Astrocyte (in vitro differentiated cells and primary cell): Measurements from ENCODE around the gene MRAP. TPM values are rescaled to one million over a fixed set of nuclear protein-coding genes. Genes with fewer than 3 reads are reported as not detected.

ENCODE experiments used
- DNase-seq: peaks from one replicate; pipeline ENCODE4 v3.0.0-alpha.2; 2010; ENCODE audit warnings: low read depth
- FAIRE-seq: peaks from 2 replicates; lab custom pipeline; 2011; peaks lifted over from hg19 to GRCh38; lab: Jason Lieb, UNC
- H2AFZ ChIP-seq: 2 replicates; pipeline ENCODE4 v1.6.0; 2012; ENCODE audit warnings: low read depth, low read length, inconsistent platforms
- H3K27ac ChIP-seq: 2 replicates; pipeline ENCODE4 v1.5.1; 2011; ENCODE audit warnings: low read depth, low read length, inconsistent platforms
- H3K27me3 ChIP-seq: 2 replicates; pipeline ENCODE4 v1.6.0; 2011; ENCODE audit warnings: low read length, inconsistent platforms; ENCODE audit not compliant: insufficient read depth
- H3K36me3 ChIP-seq: 2 replicates; pipeline ENCODE4 v1.5.1; 2011; ENCODE audit warnings: low read length, inconsistent platforms; ENCODE audit not compliant: insufficient read depth
- H3K4me1 ChIP-seq: 2 replicates; pipeline ENCODE4 v1.5.1; 2011; ENCODE audit warnings: low read length, inconsistent platforms; ENCODE audit not compliant: insufficient read depth
- H3K4me2 ChIP-seq: 2 replicates; pipeline ENCODE4 v1.6.0; 2012; ENCODE audit warnings: low read length, inconsistent platforms
- H3K4me3 ChIP-seq: 2 replicates; pipeline ENCODE4 v1.5.1; 2011; ENCODE audit warnings: low read depth, mild to moderate bottlenecking, low read length, inconsistent platforms; ENCODE audit not compliant: insufficient read depth
- H3K79me2 ChIP-seq: 2 replicates; pipeline ENCODE4 v1.6.0; 2012; ENCODE audit warnings: mild to moderate bottlenecking, low read length, inconsistent platforms; ENCODE audit not compliant: insufficient read depth
- H3K9ac ChIP-seq: 2 replicates; pipeline ENCODE4 v1.6.0; 2012; ENCODE audit warnings: mild to moderate bottlenecking, low read length, inconsistent platforms
- H3K9me3 ChIP-seq: 2 replicates; pipeline ENCODE4 v1.5.1; 2012; ENCODE audit warnings: low read depth, mild to moderate bottlenecking, low read length, inconsistent platforms; ENCODE audit not compliant: insufficient read depth
- H4K20me1 ChIP-seq: 2 replicates; pipeline ENCODE4 v1.6.0; 2012; ENCODE audit warnings: low read length, inconsistent platforms; ENCODE audit not compliant: insufficient read depth
- H3K27ac Mint-ChIP-seq: one replicate; pipeline ENCODE4 v1.8.0; 2021; ENCODE audit warnings: mild to moderate bottlenecking, mixed read lengths; ENCODE audit not compliant: unreplicated experiment
- H3K27me3 Mint-ChIP-seq: one replicate; pipeline ENCODE4 v1.8.0; 2021; ENCODE audit warnings: low read depth, mixed read lengths; ENCODE audit not compliant: unreplicated experiment
- H3K36me3 Mint-ChIP-seq: one replicate; pipeline ENCODE4 v1.8.0; 2021; ENCODE audit warnings: low read depth, mixed read lengths; ENCODE audit not compliant: unreplicated experiment
- H3K4me1 Mint-ChIP-seq: one replicate; pipeline ENCODE4 v1.8.0; 2021; ENCODE audit warnings: low read depth, mixed read lengths; ENCODE audit not compliant: unreplicated experiment
- H3K4me3 Mint-ChIP-seq: one replicate; pipeline ENCODE4 v1.8.0; 2021; ENCODE audit warnings: mild to moderate bottlenecking, moderate library complexity, mixed read lengths; ENCODE audit not compliant: unreplicated experiment
- H3K9me3 Mint-ChIP-seq: one replicate; pipeline ENCODE4 v1.8.0; 2021; ENCODE audit warnings: mild to moderate bottlenecking, mixed read lengths; ENCODE audit not compliant: unreplicated experiment
- CTCF ChIP-seq: IDR thresholded peaks from 2 replicates; pipeline ENCODE4 v1.5.1; 2011; ENCODE audit warnings: low read depth, mild to moderate bottlenecking, inconsistent platforms, low read length, moderate library complexity; ENCODE audit not compliant: insufficient read depth
- EZH2 ChIP-seq: IDR thresholded peaks from 2 replicates; pipeline ENCODE4 v1.6.1; 2012; ENCODE audit warnings: mild to moderate bottlenecking, low read length, inconsistent platforms; ENCODE audit not compliant: insufficient read depth
- total RNA-seq: library from RNA; stranded (reverse); gene quantifications from 2 replicates; pipeline ENCODE4 v1.2.1, GENCODE V29; 2021

The MRAP gene
- total RNA-seq, 1 donor from 2014 or later = not detected

GRCh38 chr21:32253215-32253641, 45.4 kb upstream of the MRAP start:
- H2AFZ ChIP-seq = no peak overlapping the region
- Mint-ChIP-seq H3K27ac (no peak overlapping the region), H3K9me3 (peaks cover 9% of the 10 kb centered on the region), H3K4me1 (peaks cover 5% of the 10 kb centered on the region), H3K4me3 (no peak overlapping the region), H3K36me3 (no peaks in the 10 kb centered on the region), H3K27me3 (peaks cover 17% of the 10 kb centered on the region)
- TF ChIP-seq CTCF (no peak), EZH2 (no peak)
- no peaks in the 10 kb centered on the region for H4K20me1 ChIP-seq
- H3K9me3 ChIP-seq = no peaks in the 10 kb centered on the region
- no peak overlapping the region for H3K4me3 ChIP-seq
- no peak overlapping the region for H3K27ac ChIP-seq
- no peak overlapping the region for H3K4me2 ChIP-seq
- peaks cover 26% of the 10 kb centered on the region for H3K4me1 ChIP-seq
- DNase-seq (peak; percentile 64), FAIRE-seq (no peak)
- no peaks in the 10 kb centered on the region for H3K36me3 ChIP-seq
- H3K9ac ChIP-seq = no peak overlapping the region
- H3K79me2 ChIP-seq = no peaks in the 10 kb centered on the region
- H3K27me3 ChIP-seq = peaks cover 3% of the 10 kb centered on the region

- no peaks in the 10 kb centered on the region for H3K79me2 ChIP-seq
- no peak overlapping the region for H3K27ac ChIP-seq
- H3K4me3 ChIP-seq = no peak overlapping the region
- DNase-seq (no peak), FAIRE-seq (no peak)
- TF ChIP-seq CTCF = no peak
- Mint-ChIP-seq H3K4me3 (no peak overlapping the region), H3K4me1 (peaks cover 5% of the 10 kb centered on the region), H3K36me3 (no peaks in the 10 kb centered on the region), H3K27ac (no peak overlapping the region), H3K9me3 (peaks cover 3% of the 10 kb centered on the region), H3K27me3 (peaks cover 13% of the 10 kb centered on the region)
- H3K27me3 ChIP-seq = peaks cover 3% of the 10 kb centered on the region
- no peaks in the 10 kb centered on the region for H4K20me1 ChIP-seq
- peak overlapping the region; percentile 74 for H3K4me2 ChIP-seq
- H2AFZ ChIP-seq = no peak overlapping the region
- peaks cover 27% of the 10 kb centered on the region for H3K4me1 ChIP-seq
- H3K9me3 ChIP-seq = no peaks in the 10 kb centered on the region
- no peaks in the 10 kb centered on the region for H3K36me3 ChIP-seq
- peak overlapping the region; percentile 55 for H3K9ac ChIP-seq
Observed at GRCh38 chr21:32256251-32256650, 42.4 kb upstream of the MRAP start.

- H3K36me3 ChIP-seq = no peaks in the 10 kb centered on the region
- H3K27ac ChIP-seq = no peak overlapping the region
- no peaks in the 10 kb centered on the region for H3K9me3 ChIP-seq
- Mint-ChIP-seq H3K27me3 (peaks cover 7% of the 10 kb centered on the region), H3K27ac (no peak overlapping the region), H3K4me3 (no peak overlapping the region), H3K4me1 (peaks cover 5% of the 10 kb centered on the region), H3K36me3 (no peaks in the 10 kb centered on the region), H3K9me3 (no peaks in the 10 kb centered on the region)
- peaks cover 27% of the 10 kb centered on the region for H3K4me1 ChIP-seq
- no peak overlapping the region for H2AFZ ChIP-seq
- H3K4me3 ChIP-seq = no peak overlapping the region
- H3K27me3 ChIP-seq = peaks cover 3% of the 10 kb centered on the region
- peak overlapping the region; percentile 74 for H3K4me2 ChIP-seq
- peak; percentile 85 for DNase-seq
- no peaks in the 10 kb centered on the region for H3K79me2 ChIP-seq
- H4K20me1 ChIP-seq = no peaks in the 10 kb centered on the region
- no peak for FAIRE-seq
- TF ChIP-seq CTCF (no peak), EZH2 (no peak)
- peak overlapping the region; percentile 55 for H3K9ac ChIP-seq
Observed at GRCh38 chr21:32256873-32257620, 41.6 kb upstream of the MRAP start.
